NCI-H2227 (cell line): ENCODE data around the gene ZBTB6.

Experiments used
- DNase-seq: peaks from one replicate; lab custom pipeline; 2025; ENCODE audit not compliant: unreplicated experiment; lab: John Stamatoyannopoulos, UW

The ZBTB6 gene, protein sequence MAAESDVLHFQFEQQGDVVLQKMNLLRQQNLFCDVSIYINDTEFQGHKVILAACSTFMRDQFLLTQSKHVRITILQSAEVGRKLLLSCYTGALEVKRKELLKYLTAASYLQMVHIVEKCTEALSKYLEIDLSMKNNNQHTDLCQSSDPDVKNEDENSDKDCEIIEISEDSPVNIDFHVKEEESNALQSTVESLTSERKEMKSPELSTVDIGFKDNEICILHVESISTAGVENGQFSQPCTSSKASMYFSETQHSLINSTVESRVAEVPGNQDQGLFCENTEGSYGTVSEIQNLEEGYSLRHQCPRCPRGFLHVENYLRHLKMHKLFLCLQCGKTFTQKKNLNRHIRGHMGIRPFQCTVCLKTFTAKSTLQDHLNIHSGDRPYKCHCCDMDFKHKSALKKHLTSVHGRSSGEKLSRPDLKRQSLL

DNA sequence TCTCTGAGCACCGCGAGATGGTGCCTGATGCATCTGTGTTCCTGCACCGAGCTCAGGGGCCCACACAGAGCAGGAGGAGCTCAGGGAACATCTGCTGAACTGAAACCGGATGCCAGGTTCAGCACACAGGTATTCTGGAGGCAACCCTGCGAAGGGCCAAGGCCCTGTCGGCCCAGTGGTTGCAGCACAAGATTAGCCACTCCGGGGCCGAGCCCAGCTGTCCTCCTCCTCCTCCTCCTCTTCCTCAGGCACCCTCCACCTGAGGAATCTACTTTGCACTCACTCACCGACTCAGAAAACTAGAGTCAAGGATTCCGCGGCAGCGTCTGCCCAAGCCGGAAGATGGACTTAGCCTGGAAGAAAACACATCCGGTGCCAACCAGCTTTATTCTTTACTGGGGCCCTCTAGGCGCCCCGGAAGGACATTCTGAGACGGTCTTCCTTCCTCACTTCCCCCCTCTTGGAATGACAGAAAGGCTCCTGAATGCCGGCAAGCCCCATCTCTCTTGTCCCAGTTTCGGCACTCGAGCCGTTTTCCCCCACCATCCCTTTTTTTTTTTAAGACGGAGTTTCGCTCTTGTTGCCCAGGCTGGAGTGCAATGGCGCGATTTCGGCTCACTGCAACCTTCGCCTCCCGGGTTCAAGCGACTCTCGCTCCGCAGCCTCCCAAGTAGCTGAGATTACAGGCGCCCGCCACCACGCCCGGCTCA is at the start of gene ZBTB6:
Gene ZBTB6 (minus strand): TSS at position 360 of the 710 bp plus-strand sequence. CDS start 1,251 bp downstream, outside the sequence.
- DNase-seq = peak; percentile 79

DNA sequence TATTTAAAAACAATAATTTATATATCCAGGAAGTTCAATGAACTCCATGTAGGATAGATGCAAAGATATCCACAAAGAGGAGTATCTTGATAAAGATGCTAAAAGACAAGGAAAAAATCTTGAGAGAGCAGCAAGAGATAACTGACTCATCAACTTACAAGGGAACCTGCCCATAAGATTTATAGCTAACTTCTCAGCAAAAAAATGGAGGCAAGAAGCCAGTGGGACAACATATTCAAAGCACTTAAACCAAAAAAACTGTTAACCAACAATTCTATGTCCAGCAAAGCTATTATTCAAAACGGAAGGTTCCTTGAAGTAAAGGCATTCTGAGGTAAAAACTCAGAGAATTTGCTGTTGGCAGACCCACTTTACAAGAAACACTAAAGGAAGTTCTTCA is 48.0 kb upstream of the ZBTB6 start:
- DNase-seq = no peak

DNA sequence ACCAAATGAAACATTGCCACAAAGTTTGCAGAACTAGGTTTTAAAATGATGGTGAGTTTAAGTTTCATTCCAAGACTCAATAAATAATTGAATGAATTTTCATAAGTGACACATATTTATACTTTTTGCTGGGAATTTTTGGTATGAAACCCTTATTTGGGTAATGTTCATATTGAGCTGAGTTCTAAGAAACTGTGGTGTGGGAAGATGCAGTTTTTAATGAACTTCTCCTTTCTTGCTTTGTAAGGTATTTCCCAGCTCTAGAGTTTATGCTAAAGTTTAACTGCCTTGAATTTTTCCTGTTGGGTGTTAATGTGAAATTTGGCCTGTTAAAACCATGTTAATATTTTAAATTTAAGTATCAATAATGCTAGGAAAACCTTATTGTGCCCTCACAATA is 42.8 kb upstream of the ZBTB6 start:
- no peak for DNase-seq

DNA sequence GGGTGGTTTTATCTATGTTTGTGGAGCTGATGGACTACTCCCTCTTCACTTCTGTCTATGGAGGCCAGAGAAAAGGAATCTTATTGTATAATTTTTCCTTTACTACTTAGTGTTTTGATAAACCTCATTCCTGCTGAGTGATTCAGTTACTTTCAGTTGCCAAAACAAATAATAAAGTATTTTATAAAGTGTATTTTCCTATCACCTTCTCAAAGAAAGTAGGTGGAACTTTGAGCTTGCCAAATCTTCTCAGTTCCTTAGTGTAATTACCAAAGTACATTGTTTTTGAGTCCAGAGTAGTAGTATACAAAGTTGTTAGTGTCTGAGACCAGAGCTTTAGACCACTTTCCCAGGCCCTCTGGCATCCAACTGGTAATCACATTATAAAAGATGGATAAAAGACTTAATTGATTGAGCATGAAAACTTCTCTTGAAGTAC is 41.1 kb upstream of the ZBTB6 start:
- DNase-seq = no peak

DNA sequence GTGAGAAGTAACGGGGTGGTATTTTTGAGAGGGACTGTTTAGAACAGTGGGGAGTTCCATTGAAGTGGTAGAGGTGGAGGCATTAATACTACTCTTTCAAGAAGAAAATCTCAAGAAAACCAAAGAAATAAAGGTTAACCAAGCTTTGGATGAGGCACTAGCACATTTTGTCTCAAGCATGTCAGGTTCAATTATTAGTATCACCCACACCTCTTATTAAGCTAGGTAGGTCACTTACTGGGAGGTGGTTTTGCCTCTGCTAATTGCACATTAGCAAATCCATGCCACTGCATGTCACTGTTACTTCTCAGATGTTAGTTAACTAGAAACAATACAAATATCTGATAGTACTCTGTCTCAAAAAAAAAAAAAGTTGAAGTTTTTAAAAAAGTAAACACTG is 37.9 kb upstream of the ZBTB6 start:
- DNase-seq = no peak

DNA sequence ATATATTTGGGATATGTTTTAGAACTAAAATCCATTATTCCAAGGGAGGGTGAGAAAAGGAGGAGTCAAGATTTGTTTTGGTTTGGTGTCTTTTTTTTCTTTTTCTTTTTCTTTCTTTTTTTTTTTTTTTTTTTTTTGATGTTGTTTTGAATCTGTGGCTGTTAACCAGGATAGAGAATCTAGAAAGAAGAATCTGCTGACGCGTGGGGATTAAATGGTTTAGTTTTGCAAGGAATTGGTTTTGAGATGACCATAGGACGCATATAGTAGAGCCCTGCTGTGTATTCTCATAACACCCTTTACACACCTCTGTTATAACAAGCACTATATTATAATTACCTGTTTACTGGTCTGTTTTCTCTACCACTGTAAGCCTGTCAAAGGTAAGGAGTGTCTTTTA is 37.1 kb upstream of the ZBTB6 start:
- DNase-seq = no peak

DNA sequence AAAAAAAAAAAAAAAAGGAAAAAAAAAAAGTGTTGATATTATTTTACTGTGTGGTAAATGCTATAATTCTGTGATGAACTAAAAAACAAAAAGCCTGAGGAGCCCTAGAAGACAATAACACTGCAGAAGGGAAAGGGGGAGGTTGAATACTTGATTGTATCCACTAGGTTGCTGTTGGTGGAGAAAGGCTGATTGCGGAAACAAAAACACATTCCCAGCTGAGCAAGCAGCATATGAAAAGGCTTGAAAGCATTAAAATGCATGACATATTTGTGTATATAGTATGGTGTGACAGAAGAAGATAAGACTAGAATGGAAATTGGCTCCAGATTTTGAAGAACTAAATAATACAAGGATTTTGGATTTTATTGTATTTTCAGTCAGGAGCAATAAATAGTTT is 36.6 kb upstream of the ZBTB6 start:
- no peak for DNase-seq

DNA sequence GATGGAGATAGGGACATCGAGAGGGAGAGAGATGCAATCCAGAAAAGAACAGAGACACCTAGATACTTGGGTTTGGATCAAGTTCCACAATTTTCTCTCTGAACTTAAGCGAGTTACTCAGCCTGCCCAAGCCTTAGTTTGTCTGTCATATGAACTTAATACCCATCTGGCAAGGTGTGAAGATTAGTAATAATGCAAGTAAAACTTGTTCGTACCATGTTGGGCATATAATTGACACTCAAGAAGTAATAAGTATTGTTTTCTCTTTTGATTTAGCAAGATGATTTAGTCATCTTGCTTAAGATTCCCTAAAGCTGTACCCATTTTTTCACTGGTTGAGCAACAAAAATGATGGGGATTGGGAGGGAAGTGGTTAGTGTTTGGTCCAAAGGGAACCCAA is 35.2 kb upstream of the ZBTB6 start:
- no peak for DNase-seq

DNA sequence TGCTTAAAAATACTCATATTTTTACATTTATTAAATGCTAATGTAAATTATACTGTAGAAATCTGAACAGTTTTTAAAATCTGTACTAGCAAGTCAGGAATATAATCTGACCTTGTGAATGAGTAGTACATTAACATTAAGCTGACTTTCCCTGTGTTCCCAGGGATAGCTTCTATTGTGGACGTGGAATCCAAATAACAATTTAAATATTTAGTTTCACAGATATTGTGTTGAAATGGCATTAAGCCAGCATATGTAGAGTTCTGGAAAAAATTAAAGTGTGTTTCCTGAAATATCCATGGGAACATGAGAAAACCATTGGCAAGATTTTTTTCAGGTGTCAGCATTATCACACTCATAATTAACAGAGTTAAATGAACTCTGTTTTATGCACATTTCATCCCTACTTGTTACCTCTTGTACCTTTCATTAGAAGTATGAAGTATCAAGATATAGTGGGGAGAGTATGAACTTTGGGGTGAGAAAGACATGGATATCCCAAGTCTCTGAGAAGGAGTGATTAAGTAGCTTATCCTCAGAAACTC is 33.4 kb upstream of the ZBTB6 start:
- no peak for DNase-seq

DNA sequence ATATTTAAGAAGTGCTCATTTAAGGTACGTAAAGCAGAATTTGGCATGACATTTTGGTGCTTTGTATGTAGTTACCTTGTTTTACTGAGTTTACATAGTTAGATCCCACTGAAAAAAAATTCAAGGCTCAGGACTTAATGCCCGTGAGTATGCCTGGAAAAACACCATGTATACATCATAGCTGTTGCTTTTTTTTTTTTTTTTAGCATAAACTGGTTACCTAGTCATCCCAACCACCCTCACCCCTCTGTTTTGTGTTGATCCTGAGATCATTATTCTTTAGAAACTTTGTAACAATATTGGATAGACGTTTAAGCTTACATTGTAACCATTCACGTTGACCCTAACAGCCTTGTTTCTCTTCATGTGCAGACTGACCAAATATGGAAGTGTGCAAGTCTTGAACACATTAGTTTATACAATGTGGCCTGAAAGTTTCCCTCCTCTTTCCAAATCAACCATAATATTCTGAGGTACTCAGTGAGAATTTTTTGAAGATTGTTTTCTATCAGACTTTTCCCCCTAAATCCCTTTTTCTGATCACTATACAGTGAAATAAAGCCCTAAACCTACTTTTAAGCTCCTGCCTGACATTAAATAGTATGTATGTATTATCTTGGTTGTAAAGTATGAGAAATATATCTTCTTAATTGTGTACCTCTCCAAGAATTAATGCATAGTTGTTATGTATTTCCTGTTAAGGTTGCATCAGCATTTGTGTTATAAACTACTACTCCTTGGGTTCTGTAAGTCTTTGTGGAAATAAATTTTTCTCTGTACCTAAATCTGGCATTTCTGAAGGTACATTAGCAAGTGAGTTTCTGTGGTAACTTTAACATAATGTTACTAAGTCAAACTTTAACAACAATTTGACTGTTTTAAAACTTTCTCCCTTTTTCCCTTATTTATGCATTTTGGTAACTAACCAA is 32.1 kb upstream of the ZBTB6 start:
- DNase-seq = no peak

DNA sequence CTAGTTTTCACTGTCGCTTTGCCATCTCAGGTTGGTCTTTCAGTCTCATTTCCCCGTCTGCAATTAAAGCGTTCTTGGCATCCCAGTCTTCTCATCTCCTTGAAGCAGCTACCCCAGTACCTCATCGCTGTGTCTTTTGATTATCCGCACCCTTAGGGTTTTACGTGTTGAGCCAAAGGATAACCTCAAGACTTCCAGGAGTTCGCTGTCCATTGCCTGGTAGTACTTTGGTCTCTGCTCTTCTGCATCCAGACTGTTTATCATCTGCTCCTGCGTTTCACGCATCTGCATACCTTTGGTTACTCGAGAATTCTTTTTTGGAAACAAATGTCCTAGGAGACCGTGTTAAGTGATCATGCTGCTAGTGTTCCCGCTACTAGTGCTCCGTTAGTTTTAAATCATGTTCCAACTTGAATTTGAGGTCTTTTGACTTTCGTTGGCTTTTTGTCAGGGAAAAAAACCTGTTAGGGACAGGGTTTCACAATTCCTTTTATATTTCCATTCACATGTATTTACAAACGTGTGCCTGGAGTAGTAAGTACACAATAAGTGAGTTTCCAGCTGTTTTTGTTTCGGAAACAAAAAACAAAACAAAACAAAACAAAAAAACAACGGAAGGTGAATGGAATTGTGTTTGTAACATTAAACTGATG is 28.6 kb upstream of the ZBTB6 start:
- no peak for DNase-seq

DNA sequence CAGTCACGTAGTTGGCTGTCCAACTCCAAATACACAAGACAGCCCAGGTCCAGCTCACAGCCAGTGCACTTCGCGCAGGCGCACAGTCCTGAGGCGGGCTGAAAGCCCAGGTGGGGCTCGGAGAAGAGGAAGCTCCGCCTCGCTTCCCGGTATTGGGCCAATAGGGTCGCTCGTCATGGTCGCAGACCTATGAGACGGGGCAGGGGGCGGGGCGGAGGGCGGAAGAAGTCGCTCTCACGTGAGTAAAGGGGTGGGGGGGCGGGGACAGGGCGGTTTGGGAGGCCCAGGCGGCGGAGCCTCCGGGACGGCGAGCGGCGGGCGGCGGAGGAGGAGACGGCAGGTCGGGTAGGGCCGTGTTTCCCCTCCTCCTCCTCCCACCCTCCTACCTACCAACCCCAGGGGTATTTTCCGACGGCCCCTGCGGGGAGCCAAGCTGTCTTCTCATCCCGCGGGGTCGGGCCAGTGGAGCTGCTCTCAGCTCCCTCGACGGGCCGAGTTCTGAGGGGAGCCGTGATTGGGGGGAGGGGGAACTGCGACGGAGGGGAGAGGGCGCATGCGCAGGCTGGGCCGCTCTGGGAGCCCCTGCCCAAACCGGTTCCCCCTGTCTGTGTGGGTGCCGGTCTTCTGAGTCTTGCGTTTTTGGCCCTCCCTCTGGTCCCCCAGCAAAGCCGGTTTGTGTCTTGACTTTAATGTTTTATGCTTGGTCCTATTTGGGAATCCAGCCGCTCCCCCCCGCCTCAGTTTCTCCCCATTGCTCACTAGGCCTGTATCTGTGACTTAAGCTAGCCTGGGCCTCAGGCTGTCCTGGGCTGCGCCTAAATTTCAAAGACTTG is 27.8 kb upstream of the ZBTB6 start, which contains the start of gene RABGAP1:
Gene RABGAP1 (plus strand): TSS at position 272 of the 833 bp plus-strand sequence. CDS start 16,040 bp downstream, outside the sequence.
- DNase-seq = peak; percentile 97

DNA sequence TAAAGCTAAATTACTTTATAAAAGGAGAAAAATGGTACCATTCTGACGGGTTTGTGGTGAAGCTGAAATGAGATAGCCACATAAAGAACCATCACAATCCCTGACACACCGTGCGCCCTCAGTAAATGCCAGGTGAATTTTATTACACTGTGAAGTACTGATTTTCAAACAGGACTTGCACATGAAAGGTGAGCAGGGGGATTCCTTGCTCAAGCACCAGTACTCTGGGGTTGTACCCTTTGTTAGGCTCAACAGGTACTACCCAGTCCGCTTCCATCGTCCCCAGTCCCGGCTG is 27.3 kb upstream of the ZBTB6 start:
- DNase-seq = no peak

DNA sequence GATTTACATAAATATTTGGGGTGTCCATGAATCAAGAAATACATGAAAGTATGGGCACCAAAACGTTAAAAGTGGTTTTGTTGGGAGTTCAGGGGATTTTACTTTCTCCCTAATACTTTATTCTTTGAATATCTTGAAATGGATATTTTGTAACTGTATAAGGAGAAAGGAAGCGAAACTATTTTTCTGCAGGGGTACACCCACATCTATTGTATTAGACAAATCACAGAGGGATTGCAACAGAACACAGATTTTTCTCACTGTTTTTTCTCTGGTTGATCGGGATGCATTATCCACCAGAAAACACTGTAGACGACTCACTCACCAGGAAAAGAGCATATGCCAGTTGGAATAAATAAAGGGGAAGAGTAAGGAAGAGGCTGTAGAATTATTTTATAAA is 26.5 kb upstream of the ZBTB6 start:
- no peak for DNase-seq

DNA sequence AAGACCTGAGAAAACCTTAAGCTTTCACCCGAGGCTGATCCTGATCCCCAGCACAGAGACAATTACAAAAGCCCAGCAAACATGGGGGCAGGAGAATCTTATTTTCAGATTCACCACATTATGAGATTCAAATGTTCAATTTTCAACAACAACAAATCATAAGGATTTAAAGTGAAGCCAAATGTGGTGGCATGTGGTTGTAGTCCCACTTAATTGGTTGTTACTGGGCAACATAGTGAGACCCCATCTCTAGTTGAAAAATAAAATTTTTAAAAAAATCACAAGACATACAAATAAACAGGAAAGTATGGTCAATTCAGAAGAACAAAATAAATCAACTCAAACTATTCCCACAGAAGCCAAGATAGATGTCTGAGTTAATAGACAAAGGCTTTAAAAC is 23.8 kb upstream of the ZBTB6 start:
- DNase-seq = no peak

DNA sequence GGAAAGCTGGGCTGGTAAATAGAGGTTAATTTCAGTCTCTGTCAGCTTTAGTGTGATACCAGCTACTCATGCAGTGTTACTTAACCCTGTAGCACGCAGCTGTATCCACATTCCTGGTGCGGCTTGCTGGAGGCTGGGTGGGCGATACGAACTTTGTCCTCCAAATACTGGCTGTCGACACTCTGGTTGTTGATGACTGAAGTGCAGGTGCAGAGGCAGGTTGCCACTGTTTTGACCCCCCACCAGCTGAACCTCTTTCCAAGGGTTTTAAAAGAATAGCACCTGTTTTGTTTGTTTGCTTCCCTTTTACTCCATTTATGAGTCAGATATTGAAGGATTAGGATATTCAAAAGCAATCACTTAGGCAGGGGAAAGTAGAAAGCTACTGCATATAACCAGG is 23.3 kb upstream of the ZBTB6 start:
- DNase-seq = no peak

DNA sequence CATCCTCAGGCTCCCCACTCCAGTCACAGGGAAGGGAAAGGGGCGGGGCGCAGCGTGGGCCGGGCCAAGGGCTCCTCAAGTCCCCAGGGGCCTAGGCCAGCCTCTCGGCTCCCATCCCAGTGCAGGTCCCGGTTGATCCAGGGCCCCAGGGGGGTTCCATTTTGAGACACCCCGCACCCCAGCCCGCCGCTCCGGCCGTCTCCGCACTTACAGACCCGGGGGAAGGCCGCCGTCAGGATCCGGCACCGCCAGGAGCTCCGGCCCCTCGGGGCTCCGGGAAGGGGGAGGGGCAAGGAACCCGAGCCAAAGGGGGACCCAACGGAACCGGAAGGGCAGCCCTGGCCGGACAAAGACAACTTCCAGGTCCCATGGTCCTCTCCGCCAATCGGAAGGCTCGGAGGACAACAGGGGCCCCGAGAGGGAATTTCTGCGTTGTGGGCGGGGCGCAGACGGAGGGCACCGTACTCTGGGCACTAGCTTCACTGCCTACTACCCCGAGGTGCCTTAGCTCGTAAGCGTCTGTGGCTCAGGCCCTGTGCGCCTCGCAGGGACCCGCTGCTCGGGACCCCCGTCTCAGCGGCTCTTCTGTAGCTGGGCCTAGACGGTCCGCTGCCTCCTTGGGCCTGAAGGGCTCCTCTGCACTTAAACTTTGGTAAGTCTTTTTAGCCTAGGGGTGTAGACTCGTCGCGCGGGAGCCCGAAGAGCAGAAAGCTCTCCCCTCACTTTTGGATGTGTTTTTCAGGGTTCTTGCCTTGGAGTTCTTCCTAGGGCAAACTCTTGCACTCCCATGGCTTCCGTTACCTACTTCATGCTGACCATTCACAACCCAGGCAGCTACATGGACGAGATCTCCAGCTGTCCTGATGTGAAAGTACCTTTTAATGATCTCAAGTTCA is 18.4 kb upstream of the ZBTB6 start, which contains the start of gene ZBTB26:
Gene ZBTB26 (minus strand): TSS at position 287 of the 896 bp plus-strand sequence. CDS start 11,578 bp downstream, outside the sequence.
- DNase-seq = peak; percentile 94

DNA sequence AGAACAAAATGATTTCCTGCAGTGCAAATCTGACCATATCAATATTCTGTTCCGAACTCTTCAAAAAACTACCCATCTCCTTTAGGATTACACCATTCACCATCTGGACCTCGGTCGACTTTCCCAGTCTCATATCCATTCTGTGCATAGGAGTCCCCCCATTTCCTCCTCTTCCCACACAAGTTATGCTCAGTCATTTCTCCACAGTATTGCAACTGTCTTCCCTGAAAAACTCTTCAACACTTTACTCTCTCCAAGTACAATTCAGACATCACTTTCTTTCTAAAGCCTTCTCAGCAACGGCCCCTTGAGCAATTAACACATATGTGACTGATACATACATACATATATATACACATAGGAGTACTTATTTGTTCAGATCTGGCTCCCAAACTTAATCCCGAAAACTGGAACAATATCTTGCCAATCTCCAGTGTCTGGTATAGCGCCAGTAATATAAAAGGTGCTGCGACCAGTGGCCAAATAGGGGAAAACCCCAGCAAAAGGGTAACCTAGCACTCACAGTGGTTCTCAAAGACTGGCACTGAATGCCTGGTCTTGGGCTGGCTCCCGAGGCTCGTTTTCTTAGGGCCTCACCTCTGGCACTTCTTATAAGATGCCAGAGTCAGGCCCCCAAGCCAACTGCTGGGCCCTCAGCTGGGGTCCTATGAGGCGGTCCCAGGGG is 17.6 kb upstream of the ZBTB6 start:
- DNase-seq = no peak
